ENCODE results near the gene CAMK2B.

The CAMK2B gene

DNA sequence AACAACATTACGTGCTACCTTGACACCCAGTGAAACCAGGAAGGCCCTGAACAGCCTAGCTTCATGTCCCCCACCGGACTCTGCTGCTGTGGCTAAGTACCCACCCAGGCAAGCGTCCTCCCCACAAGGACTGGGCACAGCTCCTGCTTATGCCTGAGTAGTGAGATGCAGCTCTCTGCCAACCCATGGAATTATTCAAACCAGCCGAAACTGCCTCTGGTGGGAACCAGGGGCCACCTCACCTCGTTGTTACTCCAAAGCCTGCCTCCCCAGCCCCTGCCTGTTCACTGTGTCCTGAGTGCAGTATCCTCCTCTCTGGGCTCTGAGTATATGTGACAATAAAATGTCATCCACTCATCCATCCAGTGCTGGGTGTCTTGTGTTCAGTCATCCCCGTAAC lies 52.4 kb downstream of the CAMK2B start:
- no peak for DNase-seq

DNA sequence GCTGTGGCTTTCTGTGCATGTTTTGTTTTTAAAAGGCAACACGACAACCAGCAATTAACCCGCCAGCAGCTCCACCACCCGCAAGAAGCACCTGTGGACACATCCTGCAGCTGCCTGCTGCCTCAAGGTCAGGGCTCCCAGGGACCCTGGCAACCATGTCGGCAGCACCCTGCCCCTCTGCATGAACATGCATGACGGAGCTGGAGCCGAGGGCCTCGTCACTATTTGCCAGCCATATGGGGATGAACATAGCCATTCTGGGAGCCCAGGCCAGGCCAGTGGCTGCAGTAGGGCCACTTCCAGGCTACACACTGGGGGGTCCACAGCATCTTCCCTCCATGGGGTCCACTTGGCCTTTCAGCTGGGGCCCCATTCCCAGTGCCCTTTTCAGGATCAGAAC lies 52.9 kb downstream of the CAMK2B start:
- DNase-seq = no peak

DNA sequence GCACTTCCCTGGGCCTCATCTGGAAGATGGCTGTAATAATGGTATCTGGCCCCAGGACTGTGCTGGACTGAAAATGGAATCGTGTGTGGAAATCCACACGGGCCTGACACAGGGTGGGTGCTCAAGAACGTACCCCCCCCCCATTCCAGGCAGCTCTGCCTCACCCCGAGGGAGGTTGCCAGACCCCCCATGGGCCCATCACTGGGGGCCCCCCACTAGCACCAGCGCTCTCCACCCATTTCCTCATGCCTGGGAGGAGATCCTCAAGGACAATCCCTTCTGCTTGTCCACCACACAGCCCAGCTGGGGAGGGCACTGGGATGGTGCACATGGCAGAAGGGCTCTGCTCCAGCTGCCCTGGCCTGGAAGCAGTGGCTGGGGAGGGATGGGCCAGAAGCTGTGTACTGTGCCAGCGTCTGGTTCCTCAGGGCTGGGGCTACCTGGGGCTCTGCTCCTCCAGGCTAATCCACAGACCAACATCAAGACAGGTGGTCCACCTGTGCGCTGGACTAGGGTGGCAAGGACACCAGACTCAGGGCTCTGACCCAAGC lies 55.4 kb downstream of the CAMK2B start:
- DNase-seq = no peak

DNA sequence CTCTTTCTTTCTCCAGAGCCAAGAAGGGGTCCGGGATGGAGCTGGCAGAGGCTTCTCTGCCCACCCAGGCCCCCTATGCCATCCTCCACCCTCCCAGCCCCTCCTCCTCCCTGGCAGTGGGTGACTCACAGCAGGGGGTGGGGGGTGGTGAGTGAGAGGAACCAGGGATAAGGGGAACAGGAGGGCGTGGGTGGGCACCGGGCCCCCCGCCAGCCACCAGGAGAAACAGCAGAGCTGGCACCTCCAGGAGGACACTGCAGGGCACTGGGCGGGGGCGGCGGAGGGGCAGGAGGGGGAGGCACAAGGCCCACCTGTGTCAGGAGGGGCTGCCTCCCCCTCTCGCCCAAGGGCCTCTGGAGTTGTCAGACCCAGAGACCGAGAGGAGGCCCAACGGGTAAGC lies 56.0 kb downstream of the CAMK2B start:
- no peak for DNase-seq

DNA sequence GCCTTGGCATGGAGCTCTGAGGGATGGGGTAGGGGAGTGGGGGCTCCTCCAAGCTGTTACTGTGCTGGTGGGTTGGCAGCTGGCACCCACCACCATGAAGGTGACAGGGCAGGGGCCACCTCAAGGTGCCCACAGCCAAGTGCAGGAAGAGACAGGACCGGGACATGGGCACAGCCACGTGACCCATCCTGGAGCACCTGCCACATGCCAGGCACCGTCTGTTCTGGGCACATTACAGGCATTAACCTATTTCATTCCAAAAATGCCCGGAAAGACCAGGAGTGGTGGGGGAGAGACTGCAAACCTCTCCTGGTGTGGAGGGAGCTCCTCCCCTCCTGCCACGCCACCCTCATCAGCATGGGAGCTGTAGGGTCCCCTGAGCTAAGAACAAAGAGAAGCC lies 56.7 kb downstream of the CAMK2B start:
- DNase-seq = no peak

DNA sequence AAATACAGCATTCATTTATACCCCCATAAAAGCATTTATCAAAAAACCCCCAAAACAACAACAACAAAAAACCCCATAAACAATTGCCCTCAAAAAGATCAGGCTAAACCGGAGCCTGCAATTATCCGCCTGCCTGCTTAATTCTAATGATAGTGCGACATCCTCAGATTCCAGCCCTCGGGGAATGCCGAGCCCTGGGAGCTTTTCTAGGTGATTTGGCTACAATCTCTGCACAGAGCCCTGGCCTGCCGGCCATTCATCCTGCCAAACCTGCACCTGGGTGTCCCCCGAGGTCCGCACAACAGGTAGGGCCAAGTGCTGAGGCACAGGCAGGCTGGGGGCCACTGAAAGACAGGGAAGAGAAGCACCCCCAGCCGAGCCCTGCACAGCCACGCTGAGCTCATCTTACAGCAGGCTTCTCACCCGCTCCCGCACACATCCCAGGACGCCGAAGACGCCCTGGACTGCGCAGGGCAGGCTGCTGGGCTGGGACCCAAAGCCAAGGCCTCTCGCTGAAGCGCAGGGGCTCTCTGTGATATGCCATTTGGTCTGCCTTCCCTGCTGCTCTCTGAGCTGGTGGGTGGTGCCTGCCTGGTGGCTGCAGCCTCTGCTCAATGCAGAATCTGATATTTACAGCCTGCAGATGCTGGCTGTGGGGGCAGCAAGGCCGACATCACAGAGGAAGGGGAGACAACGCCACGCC lies 57.5 kb downstream of the CAMK2B start:
- DNase-seq = no peak

DNA sequence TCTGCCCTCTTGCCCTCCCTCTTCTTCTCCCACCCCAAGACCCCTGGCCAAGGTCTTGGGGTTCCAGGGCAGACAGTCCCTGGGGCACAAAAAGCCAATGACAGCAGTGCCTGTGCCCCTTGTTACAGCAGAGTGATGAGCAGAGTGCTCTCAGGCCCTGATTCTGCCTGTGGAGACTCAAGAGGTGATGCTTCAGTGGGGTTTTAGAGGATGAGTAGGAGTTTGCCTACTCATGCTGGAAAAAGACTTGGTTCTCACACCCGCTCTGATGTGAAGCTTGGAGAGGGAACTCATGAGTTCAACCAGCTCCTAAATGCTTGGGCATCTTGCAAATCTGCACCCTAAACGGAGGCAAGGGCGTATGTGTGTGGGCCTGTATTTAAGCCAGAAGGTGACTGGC lies 58.2 kb downstream of the CAMK2B start:
- no peak for DNase-seq

DNA sequence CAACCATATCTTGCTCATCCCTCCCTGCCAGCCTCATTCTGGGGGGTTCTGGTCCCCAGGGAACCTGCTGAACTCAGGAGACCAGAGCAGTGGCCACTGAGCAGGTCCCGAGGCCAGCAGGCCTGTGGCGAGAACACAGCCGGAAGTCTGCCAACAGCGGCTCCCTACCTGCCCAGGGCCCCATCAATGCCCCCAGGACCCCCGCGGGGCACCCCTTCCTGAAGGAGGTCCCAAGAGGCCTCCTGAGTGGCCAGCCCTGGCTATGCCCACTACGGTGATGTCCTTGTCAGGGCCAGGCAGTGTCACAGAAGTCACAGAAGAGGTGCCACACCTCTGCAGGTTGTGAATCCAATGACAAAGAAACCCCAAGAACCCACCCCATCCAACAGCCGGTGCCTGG lies 58.9 kb downstream of the CAMK2B start:
- DNase-seq = no peak

DNA sequence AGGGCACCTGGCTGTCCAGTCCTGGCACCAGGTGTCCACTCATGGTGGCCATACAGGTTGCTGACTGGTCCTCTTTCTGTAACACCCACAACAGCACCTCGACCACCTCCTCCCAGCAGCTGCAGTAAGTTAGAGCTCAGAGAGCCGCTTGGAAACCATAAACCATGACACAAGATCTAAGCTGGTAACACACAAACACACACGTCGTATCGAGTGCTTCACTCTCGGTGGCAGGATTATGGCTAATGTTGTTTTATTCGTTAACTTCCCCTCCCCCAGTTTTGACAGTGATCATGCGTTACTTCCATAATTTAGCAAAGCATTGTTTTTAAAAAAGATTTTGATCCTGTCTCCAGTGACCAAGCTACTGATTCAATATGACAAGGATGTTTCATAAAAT lies 59.7 kb downstream of the CAMK2B start:
- no peak for DNase-seq

DNA sequence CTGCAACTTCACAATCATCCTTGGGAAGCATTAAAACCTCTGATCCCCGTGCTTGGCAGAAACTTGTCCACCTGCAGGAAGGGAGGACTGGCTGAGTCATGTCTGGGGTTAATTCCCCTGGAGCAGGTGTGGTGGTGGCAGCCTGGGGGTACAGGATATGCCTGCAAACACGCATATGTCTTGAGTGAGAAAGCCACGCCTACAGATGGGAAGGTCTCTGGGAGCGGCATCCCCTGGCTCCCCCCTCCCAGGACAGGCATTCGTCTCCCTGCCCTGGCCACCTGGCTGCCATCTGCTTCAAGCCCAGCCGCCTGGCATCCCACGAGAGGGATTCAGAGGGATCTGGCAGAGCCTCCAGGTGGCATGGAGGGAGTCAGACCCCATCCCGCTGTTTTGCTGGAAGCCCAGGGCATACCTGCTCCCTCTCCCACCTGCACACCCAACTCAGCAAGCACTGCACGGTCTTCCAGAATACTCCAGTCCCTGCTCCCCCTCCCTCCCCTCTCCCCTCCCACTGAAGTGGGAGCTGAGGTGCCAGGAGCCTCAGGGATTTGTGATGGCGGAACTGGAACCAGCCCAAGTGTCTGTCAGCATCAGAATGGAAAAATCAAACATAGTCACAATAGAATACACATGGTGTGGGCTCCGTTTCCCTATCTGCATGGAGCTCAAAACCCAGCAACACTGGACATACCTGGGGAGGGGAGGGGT lies 61.0 kb downstream of the CAMK2B start:
- no peak for DNase-seq

DNA sequence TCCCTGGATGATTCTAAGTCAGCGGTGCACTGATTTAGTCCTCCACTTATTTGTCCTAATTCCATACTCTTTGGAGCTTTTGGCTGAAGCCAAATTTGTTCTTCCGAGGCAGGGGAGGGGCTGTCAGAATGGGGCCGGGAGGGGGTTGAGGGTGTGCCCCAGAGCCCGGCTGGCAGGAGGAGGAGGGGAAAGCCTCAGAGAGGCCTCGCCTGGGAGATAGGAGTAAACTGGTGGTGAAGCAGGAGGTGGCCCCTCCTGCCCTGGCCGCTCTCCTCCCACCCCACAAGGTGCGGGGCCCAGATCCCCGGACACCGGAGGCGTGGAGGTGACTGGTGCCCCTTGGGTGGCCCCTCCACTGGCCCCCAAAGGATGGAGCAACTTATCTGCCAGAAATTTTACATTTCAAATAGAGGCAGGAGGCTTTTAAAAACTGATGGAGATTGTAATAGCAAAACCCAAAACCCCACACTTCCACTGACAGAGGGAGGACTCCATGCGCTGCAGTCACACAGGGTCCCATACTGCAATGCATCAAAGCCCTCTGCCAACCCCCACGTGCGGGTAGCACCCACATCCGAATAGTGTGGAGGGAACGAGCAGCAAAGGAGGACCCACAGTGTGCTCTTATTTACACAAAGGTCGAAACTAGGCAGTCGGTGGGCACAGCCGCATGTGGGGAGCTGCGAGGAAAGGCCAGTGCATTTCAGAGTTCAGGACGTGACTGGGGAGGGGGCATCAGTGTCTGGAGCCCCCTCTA lies 61.9 kb downstream of the CAMK2B start:
- no peak for DNase-seq

DNA sequence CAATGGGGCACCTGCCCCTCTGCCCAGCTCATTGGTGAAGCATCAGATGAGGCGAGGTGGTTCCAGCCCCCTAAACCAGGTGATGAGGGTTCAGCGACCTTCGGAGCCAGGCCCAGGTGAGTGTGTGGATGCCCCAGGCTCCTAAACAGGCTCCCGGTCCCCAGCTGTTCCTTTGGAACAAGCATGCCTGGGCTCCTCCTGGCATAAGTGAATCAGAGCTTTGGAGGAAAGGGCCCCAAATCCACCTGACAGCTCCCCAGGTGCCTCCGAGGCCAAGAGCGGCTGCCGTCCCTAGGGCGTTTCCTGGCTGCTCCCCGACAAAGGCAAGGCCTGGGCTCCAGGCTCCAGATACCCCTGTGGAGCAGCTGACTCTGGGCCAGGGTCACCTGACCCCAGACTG lies 63.4 kb downstream of the CAMK2B start:
- DNase-seq = no peak

DNA sequence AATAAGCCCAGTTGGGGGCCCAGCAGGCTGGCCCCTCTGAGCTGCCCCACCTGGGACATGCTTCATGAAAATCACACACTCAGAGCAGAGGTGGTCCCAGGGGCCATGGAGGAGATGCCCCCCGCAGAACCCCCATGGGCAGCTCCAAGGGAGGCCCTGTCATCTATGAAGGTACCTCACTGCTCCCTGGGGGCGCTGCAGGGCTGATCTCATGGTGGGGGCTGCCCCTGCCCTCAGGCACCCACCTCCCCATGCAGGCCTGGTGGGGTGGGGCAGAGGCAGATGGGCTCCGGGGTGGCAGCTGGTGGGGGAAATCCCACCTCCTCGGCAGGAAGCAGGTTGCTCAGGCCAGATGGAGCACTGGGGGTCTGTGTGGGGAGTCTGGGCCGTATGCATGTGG lies 64.2 kb downstream of the CAMK2B start:
- no peak for DNase-seq

DNA sequence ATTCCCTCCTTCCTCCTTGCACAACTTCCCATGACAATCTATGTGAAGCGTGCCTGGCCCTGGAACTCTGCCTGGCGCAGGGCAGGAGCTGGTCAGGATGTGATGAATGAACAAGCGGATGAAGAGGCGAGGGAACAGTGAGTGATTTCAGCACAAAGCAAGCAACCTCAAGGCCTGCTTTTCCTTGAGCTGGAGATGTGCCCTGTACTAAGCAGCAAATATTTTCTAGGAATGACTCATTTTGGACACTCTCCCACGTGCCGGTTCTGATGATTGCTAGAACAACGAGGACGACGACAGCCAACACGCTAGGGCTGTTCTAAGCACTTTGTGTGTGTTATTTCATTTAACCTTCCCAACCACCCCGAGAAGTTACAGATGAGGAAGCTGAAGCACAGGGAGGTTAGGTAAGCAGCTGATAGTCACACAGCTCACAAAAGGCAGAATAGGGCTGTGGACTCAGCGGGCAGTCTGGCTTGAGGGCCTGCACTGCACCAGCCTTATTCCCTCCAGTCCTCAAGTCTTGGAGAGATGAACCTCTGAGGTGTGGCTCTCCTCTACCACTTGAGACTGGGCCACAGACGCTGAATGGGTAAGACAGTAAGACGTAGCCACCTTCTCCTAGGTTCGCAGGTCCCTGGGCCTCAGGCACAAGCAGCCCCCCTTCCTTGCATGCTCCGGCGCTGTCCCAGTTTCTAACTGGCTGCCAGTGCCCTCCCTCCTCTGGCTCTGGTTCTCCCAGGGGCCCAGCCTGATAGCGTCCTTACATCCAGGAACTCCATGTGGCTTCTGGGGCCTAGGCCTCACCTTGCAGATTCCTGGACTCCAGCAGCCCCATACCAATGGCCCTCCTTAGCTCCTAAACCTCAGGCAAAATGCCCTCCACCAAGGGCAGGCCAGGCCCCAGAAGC lies 65.6 kb downstream of the CAMK2B start:
- DNase-seq = no peak

DNA sequence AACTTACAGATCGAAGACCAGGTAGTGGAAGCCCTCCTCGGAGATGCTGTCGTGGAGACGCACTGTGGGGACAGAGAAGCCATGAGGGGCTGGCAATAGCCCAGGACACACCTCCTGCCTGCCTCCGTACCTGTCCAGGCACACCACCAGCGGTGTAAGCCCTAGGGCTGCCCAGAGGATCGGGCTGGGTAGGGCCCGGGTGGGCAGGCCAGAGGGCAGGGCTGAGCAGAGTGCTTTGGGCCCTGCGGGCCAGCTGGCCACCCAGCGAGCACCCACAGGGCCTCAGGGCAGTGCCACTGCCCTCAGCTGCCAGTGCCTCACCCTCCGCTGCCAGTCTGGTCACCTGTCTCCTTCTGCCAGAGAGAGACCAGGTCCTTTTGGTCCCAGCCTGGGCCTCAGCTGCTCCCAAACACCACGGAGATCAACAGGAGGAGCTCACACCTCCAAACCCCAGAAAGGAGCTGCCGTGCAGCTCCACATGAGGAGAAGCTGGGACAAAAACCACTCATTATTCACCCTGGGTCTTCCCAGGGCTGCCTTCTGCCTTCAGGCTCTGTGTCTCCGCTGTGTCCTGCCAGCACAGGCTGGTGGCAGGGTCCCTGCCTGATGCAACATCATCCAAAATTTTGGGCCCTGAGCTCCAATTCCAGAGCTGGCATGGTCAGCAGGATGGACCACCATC lies 66.4 kb downstream of the CAMK2B start:
- DNase-seq = no peak

DNA sequence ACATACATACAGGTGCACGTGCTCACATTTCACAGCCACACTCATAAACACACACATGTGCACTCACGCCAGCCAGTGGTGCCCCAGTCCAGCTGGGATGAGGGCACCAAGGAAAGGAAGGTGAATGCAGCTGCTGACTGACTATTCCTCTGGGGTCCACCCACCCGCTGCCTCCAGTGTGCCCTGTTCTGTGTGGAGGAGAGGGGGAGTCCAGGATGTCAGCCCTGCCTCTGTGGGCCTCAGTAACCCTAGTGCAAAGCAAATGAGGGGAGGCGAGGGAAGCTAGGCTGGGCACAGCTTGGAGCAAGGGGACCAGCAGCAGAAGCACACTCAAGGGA lies 67.0 kb downstream of the CAMK2B start:
- no peak for DNase-seq

DNA sequence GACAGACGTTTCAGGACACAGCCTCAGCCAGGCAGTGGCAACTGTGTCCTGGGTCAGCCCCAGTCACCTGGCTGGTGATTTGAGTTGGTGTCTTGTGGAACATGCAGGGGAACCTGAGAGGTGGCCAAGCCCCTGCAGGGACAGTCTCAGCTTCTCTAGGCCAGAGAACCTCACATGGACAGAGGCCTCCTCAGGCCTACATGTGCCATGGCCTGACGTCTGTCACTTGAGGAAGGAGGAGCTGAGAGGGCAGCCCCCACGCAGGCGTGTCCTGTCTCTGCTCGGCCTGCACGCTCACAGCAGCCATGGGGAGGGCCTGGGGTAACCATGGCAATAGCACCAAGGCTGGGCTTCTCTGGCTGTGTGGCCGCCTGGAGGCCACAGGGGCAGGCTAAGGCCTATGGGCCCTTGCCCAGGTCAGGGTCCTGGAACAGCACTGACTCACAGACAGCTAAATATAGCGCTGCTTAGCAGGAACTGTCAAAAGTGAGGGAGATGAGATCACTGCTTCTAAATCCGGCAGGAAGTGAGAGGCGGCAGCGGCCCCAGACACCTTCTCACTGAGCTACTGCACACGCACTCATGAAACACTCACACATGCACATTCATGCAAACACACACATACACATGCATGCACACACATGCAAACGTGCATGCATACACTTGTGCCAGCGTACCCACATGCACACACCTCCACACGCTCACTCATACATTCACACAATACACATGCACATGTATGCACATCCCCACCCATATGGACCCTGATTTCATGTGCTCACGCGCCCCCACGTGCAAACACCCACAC lies 67.6 kb downstream of the CAMK2B start:
- no peak for DNase-seq

DNA sequence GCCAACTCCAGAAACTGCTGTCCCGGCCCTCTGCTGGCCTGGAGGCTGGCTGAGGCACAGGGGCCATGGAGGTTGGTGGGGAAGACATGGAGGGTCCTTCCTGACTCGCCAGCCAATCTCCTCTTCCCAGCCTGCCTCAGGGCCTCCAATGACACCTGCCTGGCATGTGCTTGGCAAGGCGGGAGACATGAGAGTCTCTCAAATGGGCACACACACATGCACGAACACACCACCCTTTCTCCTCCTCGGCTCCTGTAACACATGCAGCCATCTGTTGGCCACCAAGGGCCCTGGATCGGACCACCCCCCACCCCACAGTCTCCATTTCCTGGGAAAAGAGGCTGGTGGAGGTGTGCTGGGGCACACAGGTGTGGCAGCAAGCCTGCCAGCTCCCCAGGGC lies 68.2 kb downstream of the CAMK2B start:
- no peak for DNase-seq

DNA sequence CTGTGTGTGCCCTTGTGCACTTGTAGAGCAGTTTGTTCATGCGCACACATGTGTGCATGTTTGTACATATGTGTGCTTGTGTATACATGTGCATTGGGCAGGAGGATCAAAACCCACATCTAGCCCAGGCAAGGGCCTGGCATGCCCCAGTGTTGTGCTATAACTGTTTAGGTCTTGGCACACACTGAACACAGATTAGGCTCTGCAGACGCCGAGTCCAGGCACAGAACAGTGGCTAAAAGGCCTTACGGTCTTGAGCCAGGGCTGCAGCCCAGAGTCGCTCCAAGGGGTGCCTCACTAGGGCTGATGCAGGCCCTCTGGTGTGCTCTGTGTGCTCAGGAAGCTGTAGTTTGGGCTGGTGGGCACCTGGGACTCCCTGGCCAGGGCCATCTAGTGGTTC lies 68.9 kb downstream of the CAMK2B start:
- no peak for DNase-seq

DNA sequence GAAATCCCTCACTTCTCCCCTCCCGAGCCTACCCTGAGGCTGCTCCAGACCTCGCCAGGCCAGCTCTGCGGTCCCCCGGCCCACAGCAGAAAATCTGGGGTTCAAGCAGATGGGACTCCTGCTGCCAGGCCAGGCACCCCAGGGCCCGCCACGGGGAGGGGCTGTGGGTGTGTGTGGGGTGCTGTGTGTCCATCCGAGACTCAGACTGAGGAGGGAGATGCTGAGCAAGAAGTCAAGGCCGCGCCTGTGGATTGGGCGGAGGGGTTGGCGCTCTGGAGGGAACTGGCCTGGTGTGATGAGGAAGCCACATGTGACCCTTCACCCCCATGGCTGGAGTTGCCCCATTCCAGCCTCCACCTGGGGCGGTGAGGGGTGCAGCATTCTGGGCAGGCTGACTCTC lies 73.5 kb downstream of the CAMK2B start:
- DNase-seq = no peak

DNA sequence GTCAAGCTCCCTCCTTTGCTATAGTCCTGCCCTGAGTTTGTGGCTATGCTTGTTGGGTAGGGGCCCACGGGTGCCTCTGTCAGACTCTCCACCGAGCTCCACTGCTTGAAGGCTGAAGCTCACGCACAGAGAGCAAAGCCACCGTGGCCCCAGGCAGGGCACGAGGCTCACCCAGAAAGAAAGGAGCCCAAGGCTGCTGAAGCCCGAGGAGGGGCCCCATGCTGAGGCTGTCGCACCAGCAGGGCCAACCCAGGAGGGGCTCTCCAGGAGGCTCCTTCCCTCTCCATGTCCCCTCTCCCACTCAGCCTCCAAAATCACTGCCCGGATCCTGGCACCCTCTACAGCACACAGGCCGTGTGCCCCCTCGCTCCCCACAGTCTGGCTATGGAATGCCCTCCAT lies 74.1 kb downstream of the CAMK2B start:
- no peak for DNase-seq
